ENCODE measurements around the gene NECAB3. TPM values are rescaled to one million over a fixed set of nuclear protein-coding genes. Genes with fewer than 3 reads are reported as not detected.

Gene NECAB3
- total RNA-seq, 2 experiments from 2014 or later, result 62.4 to 79.4 TPM

DNA sequence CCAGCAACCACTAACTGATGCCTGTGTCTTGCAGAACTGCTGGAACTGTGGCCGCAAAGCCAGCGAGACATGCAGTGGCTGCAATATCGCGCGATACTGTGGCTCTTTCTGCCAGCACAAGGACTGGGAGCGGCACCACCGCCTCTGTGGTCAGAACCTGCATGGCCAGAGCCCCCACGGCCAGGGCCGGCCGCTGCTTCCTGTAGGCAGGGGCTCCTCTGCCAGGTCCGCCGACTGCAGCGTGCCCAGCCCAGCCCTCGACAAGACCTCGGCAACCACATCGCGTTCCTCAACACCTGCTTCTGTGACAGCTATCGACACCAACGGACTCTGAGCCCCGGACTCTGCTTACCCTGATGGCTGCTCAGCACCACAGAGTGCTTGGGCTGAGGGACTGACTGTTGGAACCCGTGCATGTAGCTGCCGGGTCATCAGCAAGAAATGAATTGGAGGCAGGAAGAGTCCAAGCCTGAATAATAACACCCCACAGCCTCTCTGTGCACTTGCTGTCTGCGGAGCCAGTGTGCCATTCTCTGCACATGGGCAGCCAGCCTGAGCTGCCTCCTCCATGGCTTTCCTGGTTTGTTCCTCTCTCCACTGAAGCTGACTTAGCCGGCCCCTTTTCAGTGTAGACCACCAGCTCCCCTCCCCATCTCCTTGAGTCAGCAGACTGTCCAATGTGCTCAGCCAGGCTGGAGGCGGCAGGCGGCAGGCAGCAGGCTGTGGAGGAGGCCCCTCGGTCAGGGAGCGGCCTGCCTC lies 29.7 kb downstream of the NECAB3 start:
- Histone ChIP-seq H3K79me2 (ENCODE audit: insufficient read depth, low read depth, low read length) (no peaks in the 10 kb centered on the region), H3K27ac (ENCODE audit: low read depth, low read length, poor library complexity, severe bottlenecking) (no peak overlapping the region), H3K9me3 (ENCODE audit: low read length) (no peaks in the 10 kb centered on the region), H3K9me2 (ENCODE audit: insufficient read depth, low read length) (no peaks in the 10 kb centered on the region), H3K4me2 (ENCODE audit: low read length) (no peak overlapping the region), H3K36me3 (ENCODE audit: insufficient read depth, low read length) (peaks cover 89% of the 10 kb centered on the region), H2AFZ (ENCODE audit: low read length) (no peak overlapping the region), H3K4me3 (ENCODE audit: low read depth, low read length, poor library complexity, severe bottlenecking) (no peak overlapping the region), H3K4me1 (ENCODE audit: insufficient read depth, low read length, poor library complexity, severe bottlenecking) (no peaks in the 10 kb centered on the region), H4K20me1 (ENCODE audit: insufficient read depth, low read length) (peaks cover 5% of the 10 kb centered on the region; the same call in 1 of the 2 replicates)
- no peak for TF ChIP-seq CTCF (conservative IDR thresholded peaks at IDR 0.05; ENCODE audit: low read length)
- no peak for TF ChIP-seq EZH2phosphoT487 (IDR thresholded peaks at IDR 0.05; ENCODE audit: borderline replicate concordance, low read depth, low read length)
- POLR2A ChIA-PET, result no interaction called here
- intact Hi-C loops (cut with micrococcal nuclease; ENCODE audit: unreplicated experiment), result no loop called here
- no peak for DNase-seq (ENCODE audit: low spot score)
- CTCF ChIA-PET (ENCODE audit: unreplicated experiment), result no interaction called here
- no TSS peak for BruUV-seq (replicated peaks)

DNA sequence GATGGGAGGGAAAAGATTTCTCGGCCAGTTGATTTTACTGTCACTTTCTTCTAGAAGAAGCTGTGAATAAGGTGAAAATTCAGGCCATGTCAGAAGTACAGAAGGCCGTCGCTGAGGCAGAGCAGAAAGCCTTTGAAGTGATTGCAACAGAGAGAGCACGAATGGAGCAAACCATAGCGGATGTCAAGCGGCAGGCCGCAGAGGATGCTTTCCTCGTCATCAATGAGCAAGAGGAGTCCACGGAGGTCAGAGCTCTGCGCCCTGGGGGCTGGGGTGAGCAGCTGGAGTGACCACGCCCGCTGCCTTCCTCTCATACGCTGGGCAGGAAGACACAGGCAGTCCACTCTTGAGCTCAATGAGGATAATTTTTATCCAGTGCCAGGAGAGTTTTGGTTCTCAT lies 33.9 kb downstream of the NECAB3 start:
- Histone ChIP-seq H3K9me3 (ENCODE audit: low read length) (no peaks in the 10 kb centered on the region), H3K79me2 (ENCODE audit: insufficient read depth, low read depth, low read length) (no peaks in the 10 kb centered on the region), H3K27ac (ENCODE audit: low read depth, low read length, poor library complexity, severe bottlenecking) (no peak overlapping the region), H2AFZ (ENCODE audit: low read length) (no peak overlapping the region), H3K4me1 (ENCODE audit: insufficient read depth, low read length, poor library complexity, severe bottlenecking) (no peaks in the 10 kb centered on the region), H3K36me3 (ENCODE audit: insufficient read depth, low read length) (peaks cover 94% of the 10 kb centered on the region), H4K20me1 (ENCODE audit: insufficient read depth, low read length) (no peaks in the 10 kb centered on the region), H3K4me3 (ENCODE audit: low read depth, low read length, poor library complexity, severe bottlenecking) (no peak overlapping the region), H3K4me2 (ENCODE audit: low read length) (no peak overlapping the region), H3K9me2 (ENCODE audit: insufficient read depth, low read length) (no peaks in the 10 kb centered on the region)
- BruUV-seq (replicated peaks), result no TSS peak
- TF ChIP-seq EZH2phosphoT487 (IDR thresholded peaks at IDR 0.05; ENCODE audit: borderline replicate concordance, low read depth, low read length), result no peak
- TF ChIP-seq CTCF (conservative IDR thresholded peaks at IDR 0.05; ENCODE audit: low read length), result no peak
- DNase-seq (ENCODE audit: low spot score), result no peak
- ChIA-PET CTCF (ENCODE audit: unreplicated experiment) (no interaction called here), POLR2A (interaction anchor here (0.6 to 0.9 kb wide), 2 partner anchors 89 to 194 kb away, joined by 3 read pairs; no protein-coding TSS in a partner anchor)
- intact Hi-C loops (cut with micrococcal nuclease; ENCODE audit: unreplicated experiment), result no loop called here

DNA sequence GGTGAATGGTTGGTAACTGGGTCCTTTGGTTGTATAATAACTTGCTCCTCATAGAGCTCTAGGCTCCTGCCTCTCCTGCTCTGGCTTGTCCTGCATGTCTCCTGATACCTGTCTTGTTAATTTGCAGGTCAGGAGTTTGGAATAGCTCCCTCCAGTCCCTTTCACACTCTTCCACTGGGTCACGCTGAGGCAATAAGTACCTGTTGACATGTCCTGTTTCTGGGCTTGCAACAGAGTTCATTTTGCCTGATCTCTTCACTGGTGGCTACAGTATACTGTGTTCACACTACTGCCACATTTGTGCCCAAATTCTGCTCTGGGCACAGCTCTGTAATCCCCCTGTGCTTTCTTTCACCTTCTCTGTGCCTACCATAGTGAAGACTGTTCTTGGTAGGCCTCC lies 37.5 kb downstream of the NECAB3 start:
- intact Hi-C loops (cut with micrococcal nuclease; ENCODE audit: unreplicated experiment), result no loop called here
- POLR2A ChIA-PET, result no interaction called here
- H3K4me3 ChIP-seq (ENCODE audit: low read depth, low read length, poor library complexity, severe bottlenecking), result no peak overlapping the region
- no peak overlapping the region for H2AFZ ChIP-seq (ENCODE audit: low read length)
- H3K9me3 ChIP-seq (ENCODE audit: low read length), result no peaks in the 10 kb centered on the region
- H3K9me2 ChIP-seq (ENCODE audit: insufficient read depth, low read length), result no peaks in the 10 kb centered on the region
- H4K20me1 ChIP-seq (ENCODE audit: insufficient read depth, low read length), result no peaks in the 10 kb centered on the region
- no peaks in the 10 kb centered on the region for H3K4me1 ChIP-seq (ENCODE audit: insufficient read depth, low read length, poor library complexity, severe bottlenecking)
- no peak overlapping the region for H3K4me2 ChIP-seq (ENCODE audit: low read length)
- no peak overlapping the region for H3K27ac ChIP-seq (ENCODE audit: low read depth, low read length, poor library complexity, severe bottlenecking)
- no peak for TF ChIP-seq EZH2phosphoT487 (IDR thresholded peaks at IDR 0.05; ENCODE audit: borderline replicate concordance, low read depth, low read length)
- no peak for TF ChIP-seq CTCF (conservative IDR thresholded peaks at IDR 0.05; ENCODE audit: low read length)
- CTCF ChIA-PET (ENCODE audit: unreplicated experiment), result no interaction called here
- no TSS peak for BruUV-seq (replicated peaks)
- H3K79me2 ChIP-seq (ENCODE audit: insufficient read depth, low read depth, low read length), result no peaks in the 10 kb centered on the region
- peaks cover 94% of the 10 kb centered on the region for H3K36me3 ChIP-seq (ENCODE audit: insufficient read depth, low read length)
- DNase-seq (ENCODE audit: low spot score), result no peak
